HG02642 (cell line): ENCODE data around the gene SNN.

ENCODE experiments used
- ATAC-seq: cut with Tn5 transposase; IDR thresholded peaks from one replicate; pipeline ENCODE4 v1.9.1; 2021; ENCODE audit warnings: mild to moderate bottlenecking; ENCODE audit not compliant: unreplicated experiment, poor library complexity

Gene SNN

GRCh38 chr16:11692651-11693050, 24.4 kb downstream of the SNN start:
- no peak for ATAC-seq

- no peak for ATAC-seq
Measured at GRCh38 chr16:11696266-11697012, 28.2 kb downstream of the SNN start.

GRCh38 chr16:11697319-11697718, 29.1 kb downstream of the SNN start:
- ATAC-seq: no peak

GRCh38 chr16:11698271-11698689, 30.0 kb downstream of the SNN start:
- no peak for ATAC-seq

- no peak for ATAC-seq
Measured at GRCh38 chr16:11699234-11699894, 31.1 kb downstream of the SNN start.

- no peak for ATAC-seq
Measured at GRCh38 chr16:11700264-11701029, 32.2 kb downstream of the SNN start.

- ATAC-seq: no peak
Measured at GRCh38 chr16:11705311-11706025, 37.2 kb downstream of the SNN start.

GRCh38 chr16:11706180-11706742, 38.0 kb downstream of the SNN start:
- ATAC-seq: peak; percentile 72

- ATAC-seq: no peak
Measured at GRCh38 chr16:11707679-11708197, 39.5 kb downstream of the SNN start.

GRCh38 chr16:11708421-11708820, 40.2 kb downstream of the SNN start:
- no peak for ATAC-seq

- ATAC-seq: no peak
Measured at GRCh38 chr16:11711662-11712061, 43.4 kb downstream of the SNN start.

GRCh38 chr16:11712122-11712521, 43.9 kb downstream of the SNN start:
- ATAC-seq: no peak

- ATAC-seq: no peak
Measured at GRCh38 chr16:11715246-11715947, 47.1 kb downstream of the SNN start.

- no peak for ATAC-seq
Measured at GRCh38 chr16:11716336-11716735, 48.1 kb downstream of the SNN start.

GRCh38 chr16:11717811-11718210, 49.6 kb downstream of the SNN start:
- ATAC-seq: no peak

- ATAC-seq: no peak
Measured at GRCh38 chr16:11719171-11719570, 50.9 kb downstream of the SNN start.

GRCh38 chr16:11719762-11720161, 51.5 kb downstream of the SNN start:
- ATAC-seq: no peak

GRCh38 chr16:11721781-11722467, 53.7 kb downstream of the SNN start:
- no peak for ATAC-seq

GRCh38 chr16:11722468-11722808, 54.2 kb downstream of the SNN start:
- no peak for ATAC-seq
